Middle frontal gyrus (tissue), 1 donor: ENCODE results near the gene DNAH10.

Experiments used
- DNase-seq: peaks from one replicate; pipeline ENCODE4 v3.0.0-alpha.2; 2015; ENCODE audit warnings: low spot score; ENCODE audit errors: extremely low spot score

Gene DNAH10

DNA sequence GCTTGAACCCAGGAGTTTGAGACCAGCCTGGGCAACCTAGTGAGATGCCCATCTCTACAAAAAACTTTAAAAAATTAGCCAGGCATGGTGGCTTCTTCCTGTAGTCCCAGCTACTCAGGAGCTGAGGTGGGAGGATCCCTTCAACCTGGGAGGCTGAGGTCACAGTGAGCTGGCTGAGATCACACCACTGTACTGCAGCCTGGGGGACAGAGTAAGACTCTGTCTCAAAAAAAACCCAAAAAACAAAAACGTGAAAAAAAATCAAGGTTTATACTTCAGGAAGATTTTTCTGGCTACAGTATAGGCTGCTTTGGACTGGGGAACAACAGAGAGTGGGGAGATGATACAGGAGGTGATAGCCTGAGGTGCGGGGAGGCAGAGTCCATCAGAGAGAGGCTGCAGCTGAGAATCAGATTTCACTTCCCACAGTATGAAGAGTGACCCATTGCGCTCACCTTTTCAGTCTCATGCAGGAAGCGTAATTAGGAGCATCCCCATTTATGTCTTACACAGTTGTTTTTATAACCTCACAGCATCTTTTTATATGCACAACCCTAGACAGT is 28.9 kb downstream of the DNAH10 start:
- no peak for DNase-seq

DNA sequence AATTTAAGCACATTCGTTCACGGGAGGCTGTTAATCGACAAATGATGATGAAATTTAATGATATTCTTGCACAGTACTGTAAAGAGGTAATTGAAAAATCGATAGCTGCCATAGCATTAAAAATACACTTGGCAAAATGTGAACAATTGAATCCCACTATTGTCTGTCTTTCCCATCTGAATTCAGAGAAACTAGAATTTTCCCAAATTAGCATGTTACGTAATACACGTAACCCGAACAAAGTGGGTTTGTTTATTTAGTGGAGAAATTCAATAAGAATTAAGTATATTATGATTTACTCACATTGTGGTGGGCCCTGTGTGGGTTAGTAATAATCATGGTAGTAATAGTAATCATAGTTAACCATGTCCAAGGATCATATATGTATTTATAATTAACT is 31.9 kb downstream of the DNAH10 start:
- DNase-seq = no peak

DNA sequence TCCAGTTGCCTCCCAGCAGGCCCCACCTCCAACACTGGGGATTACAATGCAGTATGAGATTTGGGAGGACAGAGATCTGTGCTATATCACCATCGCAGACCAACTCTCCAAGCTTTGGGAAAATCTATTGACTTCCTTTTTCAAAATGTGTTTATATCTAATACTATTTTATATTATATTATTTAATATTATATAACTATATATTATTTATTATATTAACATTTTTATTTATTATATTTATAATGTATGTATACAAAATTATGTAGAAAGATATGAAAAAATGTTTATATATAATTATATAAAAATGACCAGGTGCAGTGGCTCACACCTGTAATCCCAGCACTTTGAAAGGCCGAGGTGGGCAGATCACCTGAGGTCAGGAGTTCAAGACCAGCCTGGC is 36.4 kb downstream of the DNAH10 start:
- no peak for DNase-seq

DNA sequence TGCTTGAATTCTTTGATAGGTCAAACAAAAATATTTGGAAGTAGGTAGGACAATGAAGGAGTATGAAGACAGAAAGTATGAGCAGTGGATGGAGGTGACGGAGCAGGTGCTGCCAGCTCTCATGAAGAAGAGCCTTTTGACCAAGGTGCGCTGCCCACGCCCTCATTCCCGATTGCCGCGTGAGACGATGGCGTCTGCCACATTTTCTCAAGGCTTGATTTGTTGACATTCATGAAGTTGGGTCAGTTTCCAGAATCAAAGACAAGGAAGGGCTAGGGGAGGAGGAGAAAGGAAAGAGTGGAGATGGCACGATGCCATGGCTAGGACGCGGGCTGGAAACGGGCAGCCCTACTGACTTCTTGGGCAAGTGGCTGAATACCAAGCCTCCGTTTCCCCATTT is 37.1 kb downstream of the DNAH10 start:
- no peak for DNase-seq

DNA sequence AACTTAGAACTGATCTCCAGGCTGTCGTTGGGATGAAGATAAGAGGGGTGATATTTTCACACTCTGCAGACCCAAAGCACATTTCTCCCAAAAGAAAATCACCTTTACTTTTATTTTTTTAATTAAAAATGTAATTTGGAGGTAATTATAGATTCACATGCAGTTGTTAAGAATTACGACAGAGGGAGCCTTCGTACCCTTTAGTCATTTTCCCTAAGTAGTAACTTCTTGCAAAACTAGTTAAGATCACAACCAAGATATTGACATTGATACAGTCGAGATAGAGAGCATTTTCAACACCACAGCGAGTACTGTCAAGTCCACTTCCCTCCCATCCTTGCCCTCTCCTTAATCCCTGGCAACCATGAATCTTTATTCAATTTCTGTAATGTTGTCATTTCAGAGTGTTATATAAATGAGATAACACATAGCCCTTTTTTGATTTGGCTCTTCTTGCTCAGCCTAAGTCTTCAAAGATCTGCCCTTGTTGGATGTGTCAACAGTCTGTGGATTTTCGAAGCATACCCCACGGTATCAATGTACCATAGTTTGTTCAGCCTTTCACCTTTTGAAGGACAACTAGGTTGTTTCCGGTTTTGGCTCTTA is 39.6 kb downstream of the DNAH10 start:
- DNase-seq = no peak

DNA sequence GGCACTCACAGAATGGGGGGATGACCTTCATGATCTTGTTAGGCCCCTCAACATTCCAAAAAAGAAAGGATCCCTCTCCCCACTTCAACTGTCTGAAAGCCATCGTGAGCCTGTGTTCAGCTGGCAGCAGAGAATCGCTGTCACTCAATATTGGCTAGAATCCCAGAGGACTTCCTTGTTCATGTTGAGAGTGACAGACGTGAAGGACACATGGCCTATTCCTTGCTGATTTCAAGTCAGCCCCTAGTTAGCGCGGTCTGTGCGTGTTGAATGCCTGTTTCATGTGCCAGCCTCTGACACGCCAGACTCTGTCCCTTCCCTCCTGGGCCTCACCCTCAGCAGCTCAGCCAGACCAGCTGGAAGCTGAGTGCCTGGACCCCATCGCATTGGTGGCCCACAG is 43.1 kb downstream of the DNAH10 start:
- no peak for DNase-seq

DNA sequence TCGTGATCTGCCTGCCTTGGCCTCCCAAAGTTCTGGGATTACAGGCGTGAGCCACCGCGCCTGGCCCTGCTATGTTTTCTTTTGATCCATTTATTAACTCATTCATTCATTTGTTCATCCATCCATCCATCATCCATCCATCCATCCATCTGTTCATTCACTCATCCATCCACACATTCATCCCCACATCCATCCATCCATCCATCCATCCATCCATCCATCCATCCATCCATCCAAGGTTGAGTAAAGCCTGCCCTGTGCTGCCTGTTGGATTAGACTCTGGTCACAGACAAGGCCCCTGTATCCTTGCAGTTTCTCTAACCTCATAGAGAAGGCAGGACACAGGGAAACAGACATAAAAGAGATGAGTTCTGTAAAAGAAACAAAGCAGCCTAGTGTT is 44.9 kb downstream of the DNAH10 start:
- no peak for DNase-seq

DNA sequence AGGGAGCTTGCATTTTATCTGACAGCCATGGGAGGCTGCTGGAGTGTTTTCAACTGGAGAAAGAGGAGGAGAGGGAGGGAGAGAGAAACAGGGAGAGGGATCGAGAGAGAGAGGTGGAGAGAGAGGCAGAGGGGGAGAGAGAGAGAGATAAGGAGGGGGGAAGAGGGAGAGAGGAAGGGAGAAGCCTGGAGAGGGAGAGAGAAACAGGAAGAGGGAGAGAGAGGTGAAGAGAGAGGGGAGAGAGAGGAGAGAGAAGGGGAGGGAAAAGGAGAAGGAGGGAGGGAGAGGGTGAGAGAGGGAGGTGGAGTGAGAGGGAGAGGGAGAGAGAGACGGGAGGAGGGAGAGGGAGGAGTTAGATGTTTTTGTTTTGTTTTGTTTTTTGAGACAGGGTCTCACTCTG is 45.6 kb downstream of the DNAH10 start:
- DNase-seq = no peak

DNA sequence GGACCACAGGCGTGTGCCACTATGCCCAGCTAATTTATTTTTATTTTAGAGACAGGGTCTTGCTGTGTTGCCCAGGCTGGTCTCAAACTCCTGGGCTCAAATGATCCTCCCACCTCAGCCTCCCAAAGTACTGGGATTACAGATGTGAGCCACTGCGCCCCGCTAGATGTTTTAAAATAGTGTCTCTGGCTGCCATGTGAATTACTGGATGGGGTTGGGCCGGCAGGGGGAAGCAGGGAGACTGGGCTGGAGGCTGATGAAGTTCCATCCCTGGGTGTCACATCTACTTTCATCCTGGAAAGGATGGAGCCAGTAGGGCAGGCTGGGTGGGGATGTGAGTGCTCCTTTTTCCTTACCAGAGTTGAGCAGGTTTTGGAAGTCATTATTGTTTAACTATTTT is 46.1 kb downstream of the DNAH10 start:
- DNase-seq = no peak

DNA sequence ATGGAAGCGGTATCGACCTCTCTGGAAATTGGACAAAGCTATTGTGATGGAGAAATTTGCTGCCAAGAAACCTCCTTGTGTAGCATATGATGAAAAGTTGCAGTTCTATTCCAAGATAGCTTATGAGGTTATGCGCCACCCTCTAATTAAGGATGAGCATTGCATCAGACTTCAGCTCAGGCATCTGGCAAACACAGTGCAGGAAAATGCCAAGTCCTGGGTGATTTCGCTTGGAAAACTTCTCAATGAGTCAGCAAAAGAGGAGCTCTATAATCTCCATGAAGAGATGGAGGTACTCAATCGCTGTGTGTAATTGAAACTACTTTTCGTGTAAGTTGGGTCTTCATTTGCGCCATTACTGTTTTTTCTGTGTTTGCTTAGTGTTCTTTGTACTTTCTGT is 51.2 kb downstream of the DNAH10 start:
- no peak for DNase-seq

DNA sequence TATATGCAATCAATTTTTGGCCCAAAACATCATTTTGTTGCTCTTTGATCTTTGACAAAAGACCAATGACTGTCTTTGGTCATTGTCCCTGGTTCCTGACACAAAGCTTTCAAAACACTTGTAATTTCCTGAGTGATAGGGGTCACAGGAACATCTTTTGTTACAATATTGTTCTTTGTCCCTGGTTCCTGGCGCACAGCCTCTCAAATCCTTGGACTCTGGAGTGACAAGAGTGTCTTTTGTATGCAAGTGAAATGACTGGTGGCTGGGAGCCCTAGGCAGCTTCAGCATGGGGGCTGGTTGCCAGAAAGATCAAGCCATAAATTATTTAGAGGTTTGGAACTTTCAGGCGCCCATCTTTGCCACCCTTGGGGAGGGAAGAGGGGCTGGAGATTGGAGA is 53.9 kb downstream of the DNAH10 start:
- DNase-seq = no peak

DNA sequence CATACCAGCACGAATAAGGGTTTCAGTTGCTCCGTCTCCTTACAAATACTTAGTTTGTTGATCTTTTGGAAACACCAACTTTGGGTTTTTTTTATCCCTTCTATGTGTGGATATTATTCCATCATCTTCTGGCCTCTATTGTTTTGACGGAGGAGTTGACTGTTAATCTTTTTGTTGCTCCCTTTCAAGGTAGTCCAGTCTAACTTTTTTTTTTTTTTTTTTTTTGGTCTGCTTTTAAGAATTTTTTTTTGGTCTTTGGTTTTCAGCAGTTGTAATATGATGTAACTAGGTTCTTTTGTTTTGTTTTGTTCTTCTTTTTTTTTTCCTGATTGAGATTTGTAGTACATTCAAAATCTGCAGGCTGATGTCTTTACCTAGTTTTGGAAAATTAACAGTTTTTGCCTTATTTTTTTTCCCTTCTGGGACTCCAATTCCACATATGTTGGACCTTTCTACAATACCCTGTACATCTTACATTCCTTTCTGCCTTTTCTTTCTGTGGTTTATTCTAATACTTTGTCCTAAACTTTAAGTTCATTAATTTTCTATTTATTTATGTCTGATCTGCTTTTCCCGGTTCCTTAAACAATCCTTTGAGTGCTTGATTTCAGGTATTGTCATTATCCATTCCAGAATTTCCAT is 54.9 kb downstream of the DNAH10 start:
- no peak for DNase-seq

DNA sequence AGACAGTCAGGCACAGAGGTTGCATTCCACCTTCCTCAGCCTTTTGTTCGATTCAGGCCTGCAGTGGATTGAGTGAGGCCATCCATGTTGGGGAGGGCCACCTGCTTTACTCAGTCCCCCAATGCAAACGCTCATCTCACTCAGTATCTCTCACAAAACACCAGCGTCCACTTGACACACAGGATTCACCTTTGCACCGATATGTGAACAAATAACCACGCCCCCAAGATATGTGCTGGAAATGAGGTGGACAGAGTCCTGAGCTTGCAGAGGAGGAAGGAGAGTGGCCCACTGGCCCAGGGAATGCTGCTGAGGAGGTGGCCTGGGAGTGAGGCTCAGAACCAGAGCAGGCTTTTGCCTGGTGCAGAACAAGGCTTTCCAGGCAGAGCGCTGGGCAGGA is 60.7 kb downstream of the DNAH10 start:
- no peak for DNase-seq

DNA sequence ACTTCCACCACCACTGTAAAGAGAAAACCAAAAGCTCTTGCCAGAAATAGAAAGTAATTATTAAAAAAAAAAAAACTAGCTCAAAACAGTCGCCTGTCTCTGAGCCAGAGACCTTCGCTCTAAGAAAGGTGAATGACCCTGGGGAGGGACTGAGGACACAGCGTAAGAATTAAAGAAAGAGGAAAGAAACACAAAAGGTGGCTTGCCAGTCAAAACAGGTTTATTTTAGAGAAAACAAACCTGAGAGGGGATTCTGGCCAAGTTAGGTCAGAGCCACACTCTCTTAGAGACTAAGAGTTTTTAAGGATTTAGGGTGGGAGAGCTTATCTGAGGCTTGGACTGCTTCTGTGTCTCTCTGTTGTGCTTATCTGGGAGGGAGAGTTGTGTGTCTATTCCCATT is 66.0 kb downstream of the DNAH10 start:
- DNase-seq = no peak

DNA sequence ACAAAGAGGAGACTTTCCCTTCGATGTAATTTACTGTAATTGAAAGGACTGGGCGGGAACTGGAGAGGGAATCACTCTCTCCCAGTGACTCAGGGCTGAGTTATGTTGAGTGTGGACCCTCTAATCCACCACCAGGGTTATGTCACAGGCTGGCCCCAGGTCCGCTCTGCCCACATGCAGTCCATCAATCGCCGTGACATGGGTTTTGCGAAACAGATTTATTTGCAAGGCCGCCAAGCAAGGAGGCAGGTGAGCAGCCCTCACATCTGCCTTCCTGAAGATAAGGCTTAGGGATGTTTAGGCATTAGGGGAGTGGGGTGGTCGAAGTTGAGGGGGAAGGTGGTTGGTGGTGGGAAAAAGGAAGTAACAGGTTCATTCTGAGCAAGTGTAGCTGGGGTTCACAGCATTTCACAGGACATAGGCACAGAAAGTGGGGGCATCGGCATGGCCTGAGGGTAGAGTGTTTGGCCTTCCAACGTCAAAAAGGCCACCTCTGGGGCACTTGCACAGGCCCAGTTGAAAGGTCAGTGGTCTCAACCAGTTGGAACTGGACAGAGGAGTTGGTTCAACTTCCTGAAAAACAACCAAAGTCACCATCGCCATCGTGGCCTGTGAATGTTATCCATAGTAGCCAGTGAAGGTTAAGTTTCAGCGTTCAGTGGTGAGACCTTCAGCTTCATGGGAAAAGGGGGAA is 66.9 kb downstream of the DNAH10 start:
- DNase-seq = no peak

DNA sequence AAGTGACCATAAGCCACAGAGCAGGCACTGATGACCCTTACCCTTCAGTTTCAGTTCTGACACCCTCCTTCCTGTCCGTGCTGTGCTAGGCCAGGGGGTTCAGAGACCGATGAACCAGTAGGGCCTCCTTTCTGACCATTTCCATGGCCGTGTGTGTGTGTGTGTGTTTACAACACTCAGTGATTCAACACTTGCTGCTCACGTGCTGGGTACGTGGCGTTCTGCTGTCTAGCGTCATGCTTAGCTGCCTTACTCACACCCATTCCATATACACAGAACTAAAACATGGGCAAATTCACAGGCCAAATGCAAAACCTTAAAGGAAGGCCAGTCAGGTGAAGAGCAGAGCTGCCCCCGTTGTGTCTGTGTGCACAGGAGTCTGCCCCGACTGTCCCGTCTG is 67.5 kb downstream of the DNAH10 start:
- DNase-seq = no peak

DNA sequence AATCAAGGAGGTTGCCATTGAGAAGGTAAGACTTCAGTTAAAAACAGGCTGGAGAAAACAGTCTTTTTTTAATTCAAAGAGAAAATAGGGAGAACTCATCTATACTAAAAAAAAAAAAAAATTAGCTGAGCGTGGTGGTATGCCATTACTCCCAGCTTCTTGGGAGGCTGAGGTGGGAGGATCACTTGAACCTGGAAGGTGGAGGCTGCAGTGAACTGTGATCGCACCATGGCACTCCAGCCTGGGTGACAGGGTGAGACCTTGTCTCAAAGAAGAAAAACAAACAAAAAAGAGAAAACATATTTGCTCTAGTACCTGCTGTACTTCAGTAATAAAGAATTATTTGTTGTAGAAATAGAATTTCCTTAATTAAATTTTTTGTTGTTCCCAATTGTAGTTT is 68.6 kb downstream of the DNAH10 start:
- DNase-seq = no peak

DNA sequence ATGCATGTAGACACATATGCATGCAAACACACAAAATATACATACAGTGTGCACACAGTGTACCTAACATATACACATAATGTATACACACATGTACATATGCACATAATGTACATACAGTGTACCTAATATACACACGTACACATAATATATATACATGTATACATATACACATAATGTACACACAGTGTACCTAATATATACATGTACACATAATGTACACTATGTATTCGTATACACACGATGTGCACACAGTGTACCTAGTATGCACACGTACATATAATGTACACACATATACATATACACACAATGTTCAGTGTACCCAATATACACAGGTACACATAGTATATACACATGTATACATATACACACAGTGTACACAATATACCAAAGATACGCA is 70.0 kb downstream of the DNAH10 start:
- DNase-seq = no peak

DNA sequence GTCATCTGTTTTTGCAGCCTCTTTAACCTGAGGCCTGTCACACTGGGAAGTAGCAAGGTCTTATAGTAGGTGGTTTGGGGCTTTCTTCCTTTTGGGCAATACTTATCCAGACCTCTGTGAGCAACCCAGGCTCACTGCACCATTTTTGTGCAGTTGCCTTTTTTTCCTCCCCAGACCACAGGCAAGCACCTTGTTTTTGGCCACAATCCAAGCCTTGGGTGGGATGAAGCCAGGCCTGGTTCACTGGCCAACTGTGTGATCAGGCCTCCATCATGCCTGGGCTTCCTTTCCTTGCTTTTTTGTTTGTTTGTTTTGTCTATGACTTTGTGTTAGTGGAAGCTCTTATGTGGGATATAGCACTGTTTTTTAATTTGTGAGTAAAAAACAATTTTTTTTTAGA is 71.7 kb downstream of the DNAH10 start:
- DNase-seq = no peak

DNA sequence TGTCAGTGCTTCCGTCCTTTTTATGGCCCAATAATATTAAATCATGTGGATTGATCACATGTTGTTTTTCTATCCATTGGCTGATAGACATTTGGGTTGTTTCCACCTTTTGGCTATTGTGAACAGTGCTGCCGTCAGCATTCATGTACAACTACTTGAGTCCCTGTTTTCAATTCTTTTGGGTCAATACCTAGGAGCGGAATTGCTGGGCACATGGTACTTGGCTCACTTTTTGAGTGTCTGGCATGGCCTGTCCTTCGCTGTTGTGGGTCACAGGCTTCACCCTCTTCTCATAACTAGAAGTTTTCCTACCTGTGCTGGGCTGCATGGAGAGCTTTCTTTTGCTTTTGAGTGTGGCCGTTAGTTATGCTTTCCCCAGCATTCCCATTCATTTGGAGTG is 72.7 kb downstream of the DNAH10 start:
- DNase-seq = no peak

DNA sequence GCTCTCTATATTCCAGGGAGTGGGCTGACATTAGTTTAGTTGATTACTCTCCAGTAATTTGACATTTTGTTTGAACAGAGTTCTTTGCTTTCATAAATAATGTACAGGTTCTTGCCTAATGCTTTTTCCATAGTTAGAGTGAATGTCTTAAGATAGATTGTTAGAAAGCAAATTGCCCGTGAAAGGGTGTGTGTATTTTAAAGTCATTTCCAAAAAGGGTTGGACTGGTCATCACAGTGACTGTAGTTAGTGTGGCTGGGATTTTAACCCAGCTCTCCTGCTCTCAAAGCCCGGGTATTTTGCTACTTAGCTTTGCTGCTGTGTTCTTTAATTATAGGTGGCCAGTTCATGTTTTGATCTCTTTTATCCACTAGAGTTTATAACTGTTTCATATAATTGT is 74.2 kb downstream of the DNAH10 start:
- no peak for DNase-seq

DNA sequence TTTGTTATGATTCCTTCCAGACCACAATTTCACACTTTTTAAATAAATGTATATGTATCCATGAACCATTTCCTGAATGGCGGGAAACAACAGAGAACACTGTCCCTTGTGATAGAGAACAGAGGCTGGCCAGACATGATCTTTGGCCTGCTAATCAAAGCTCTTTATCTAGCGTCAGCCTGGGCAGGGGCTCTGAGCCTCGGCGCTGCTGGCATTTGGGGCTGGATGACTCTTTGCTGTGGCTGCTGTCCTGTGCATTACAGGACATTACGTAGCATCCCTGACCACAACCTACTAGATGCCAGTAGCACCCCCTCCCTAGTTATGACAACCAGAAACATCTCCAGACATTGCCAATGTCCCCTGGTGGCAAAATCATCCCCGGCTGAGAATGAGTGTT is 77.7 kb downstream of the DNAH10 start:
- no peak for DNase-seq
